Common myeloid progenitor, CD34-positive (primary cell): ENCODE results near the gene EEF1AKMT2.

Experiments
- CTCF ChIA-PET: fragments of 350-600 bp; sonication (Branson Sonifier 250); formaldehyde crosslinking; loops from one replicate; lab custom pipeline; 2021; ENCODE audit warnings: antibody characterized with exemption; lab: Charles Lee
- POLR2A ChIA-PET: fragments of 350-600 bp; sonication (Branson Sonifier 250); formaldehyde crosslinking; loops from one replicate; lab custom pipeline; 2021; ENCODE audit warnings: antibody characterized with exemption; lab: Charles Lee
- DNase-seq, 3 donors: peaks; one replicate each; pipeline versions ENCODE4 v3.0.0 to v3.0.0-alpha.2; 2013
- H3K27ac ChIP-seq, 2 experiments: 1 replicate in 1 of 2; 2 replicates in 1 of 2; pipeline ENCODE4 v1.7.0; 2013; ENCODE audit warnings: inconsistent platforms in 2 of 2, low read length in 2 of 2, mild to moderate bottlenecking in 2 of 2, low read depth in 1 of 2, moderate library complexity in 1 of 2; ENCODE audit not compliant: severe bottlenecking in 2 of 2, insufficient read depth in 1 of 2, poor library complexity in 1 of 2
- H3K27me3 ChIP-seq, 5 experiments: replicated peaks in 2 of 5; 1 replicate in 3 of 5; 2 replicates in 2 of 5; pipeline versions ENCODE4 v1.6.1 to v1.7.0; 2013; ENCODE audit warnings: low read length in 4 of 5, mild to moderate bottlenecking in 2 of 5, moderate library complexity in 2 of 5, inconsistent platforms in 1 of 5; ENCODE audit not compliant: insufficient read depth in 5 of 5, control insufficient read depth in 4 of 5
- H3K36me3 ChIP-seq, 4 experiments: 1 replicate in 2 of 4; 2 replicates in 2 of 4; pipeline versions ENCODE4 v1.6.1 to v1.7.0; 2013; ENCODE audit warnings: low read length in 3 of 4, control low read depth in 1 of 4, mild to moderate bottlenecking in 1 of 4; ENCODE audit not compliant: control insufficient read depth in 4 of 4, insufficient read depth in 4 of 4
- H3K4me1 ChIP-seq, 4 experiments: 1 replicate in 3 of 4; 2 replicates in 1 of 4; pipeline versions ENCODE4 v1.6.1 to v1.7.1; 2013; ENCODE audit warnings: low read length in 3 of 4, mild to moderate bottlenecking in 3 of 4, control low read depth in 1 of 4, inconsistent platforms in 1 of 4, moderate library complexity in 1 of 4; ENCODE audit not compliant: control insufficient read depth in 4 of 4, insufficient read depth in 4 of 4; ENCODE audit errors: control extremely low read depth in 1 of 4
- H3K4me3 ChIP-seq, 7 experiments: 1 replicate in 4 of 7; 2 replicates in 3 of 7; pipeline versions ENCODE4 v1.5.1 to v1.7.0; 2013; ENCODE audit warnings: mild to moderate bottlenecking in 7 of 7, low read length in 6 of 7, moderate library complexity in 6 of 7, inconsistent platforms in 2 of 7, low read depth in 2 of 7, control low read depth in 1 of 7; ENCODE audit not compliant: insufficient read depth in 4 of 7, control insufficient read depth in 1 of 7; ENCODE audit errors: extremely low read depth in 1 of 7
- H3K9me3 ChIP-seq, 5 experiments: 1 replicate in 4 of 5; 2 replicates in 1 of 5; pipeline versions ENCODE4 v1.6.1 to v1.7.1; 2013; ENCODE audit warnings: low read length in 4 of 5, mild to moderate bottlenecking in 2 of 5, inconsistent platforms in 1 of 5, low read depth in 1 of 5, moderate library complexity in 1 of 5; ENCODE audit not compliant: control insufficient read depth in 4 of 5, insufficient read depth in 2 of 5; ENCODE audit errors: control extremely low read depth in 1 of 5
- WGBS: methylation state at CpG from one replicate; pipeline ENCODE4 v1.1.5; 2013; ENCODE audit not compliant: insufficient coverage; 5-methylcytosine and 5-hydroxymethylcytosine counted together

The EEF1AKMT2 gene

GRCh38 chr10:124740369-124741280, 51.1 kb downstream of the EEF1AKMT2 start:
- Histone ChIP-seq H3K27ac (peak overlapping the region in 1 of 2 experiments; percentile 22), H3K4me1 (peaks cover 17 to 77% (median 45%) of the 10 kb centered on the region in 4 experiments), H3K36me3 (peaks cover 0 to 16% (median 0%) of the 10 kb centered on the region in 4 experiments), H3K9me3 (no peaks in the 10 kb centered on the region), H3K4me3 (peak overlapping the region in 5 of 7 experiments; percentile 3 to 64 (median 33)), H3K27me3 (no peaks in the 10 kb centered on the region)
- CTCF ChIA-PET = interaction anchor here (0.9 to 5.2 kb wide), 28 partner anchors 9 to 213 kb away, joined by 3 to 78 read pairs (median 7); partner anchors contain the start of gene EEF1AKMT2
- 34% methylated on average over 11 of the region's 18 CpGs for WGBS
- POLR2A ChIA-PET = interaction anchor here (1.0 to 1.9 kb wide), 3 partner anchors 19 to 211 kb away, joined by 6 to 9 read pairs (median 8); no protein-coding TSS in a partner anchor
- DNase-seq = peak in 2 of 3 donors; percentile 84 to 87

DNA sequence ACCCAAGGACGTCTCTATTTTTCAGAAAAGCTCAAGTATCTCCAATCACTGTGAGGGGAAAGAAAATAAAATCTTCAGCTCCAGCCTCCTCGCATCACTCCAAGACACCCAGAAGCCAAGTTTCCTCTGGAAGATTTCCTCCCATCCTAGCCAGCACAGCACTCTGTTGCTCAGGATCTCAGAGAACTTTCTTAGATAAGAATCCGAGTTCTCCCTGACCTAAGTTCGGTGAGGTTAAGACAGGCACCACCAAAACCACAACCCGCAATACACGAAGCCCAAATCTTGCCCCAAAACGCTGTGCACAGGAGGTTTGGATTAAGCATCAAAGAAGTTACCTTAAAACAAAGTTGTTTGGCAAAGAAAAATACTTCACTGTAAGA, 51.7 kb downstream of the EEF1AKMT2 start:
- Histone ChIP-seq H3K36me3 (peaks cover 0 to 16% (median 0%) of the 10 kb centered on the region in 4 experiments), H3K27me3 (no peaks in the 10 kb centered on the region), H3K4me3 (no peak overlapping the region), H3K4me1 (peaks cover 17 to 74% (median 42%) of the 10 kb centered on the region in 4 experiments), H3K9me3 (no peaks in the 10 kb centered on the region), H3K27ac (no peak overlapping the region)
- 94% methylated on average over 2 of the region's 7 CpGs for WGBS
- CTCF ChIA-PET = interaction anchor here (2.0 to 5.2 kb wide), 8 partner anchors 10 to 210 kb away, joined by 5 to 78 read pairs (median 32); no protein-coding TSS in a partner anchor
- POLR2A ChIA-PET = interaction anchor here (1.0 to 1.9 kb wide), 2 partner anchors 18 to 210 kb away, joined by 6 to 9 read pairs; no protein-coding TSS in a partner anchor
- DNase-seq = peak in 1 of 3 donors; percentile 31

DNA sequence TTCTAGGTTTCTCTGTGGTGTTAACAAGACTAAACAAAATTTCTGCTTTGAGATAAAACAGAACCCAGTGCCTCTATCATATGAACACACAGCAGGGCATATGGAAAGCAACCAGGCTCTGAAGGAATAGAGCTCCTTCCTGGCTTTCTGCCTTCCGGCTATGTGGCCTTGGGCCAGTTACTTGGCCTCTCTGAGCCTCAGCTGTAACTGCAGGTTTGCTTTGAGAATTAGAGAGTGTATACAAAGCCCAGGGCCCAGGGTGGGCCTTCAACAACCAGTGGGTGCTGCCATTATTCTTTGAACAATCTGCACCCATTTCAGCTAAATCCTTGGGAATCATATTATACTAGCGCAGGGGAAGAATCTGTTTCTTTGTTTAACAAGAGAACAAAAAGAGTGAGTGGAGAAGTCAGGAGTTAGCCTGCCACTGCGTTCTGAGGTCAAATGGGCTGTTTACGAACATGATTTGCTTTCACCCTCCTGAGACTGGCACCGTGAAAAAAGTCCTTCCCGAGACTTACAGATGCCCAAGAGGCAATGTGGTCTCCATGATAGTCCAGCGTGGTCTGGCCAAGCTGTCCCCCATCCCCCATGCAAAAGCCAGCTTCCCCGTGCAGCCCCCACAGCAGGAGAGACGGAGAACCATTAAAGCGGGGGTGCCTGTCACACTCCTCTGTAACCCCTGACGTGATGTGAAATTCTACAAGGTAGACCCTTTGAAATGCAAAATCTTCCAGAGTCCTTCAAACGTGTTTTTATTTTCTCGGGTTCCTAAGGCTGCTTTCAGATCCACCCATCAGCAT, 52.4 kb downstream of the EEF1AKMT2 start:
- Histone ChIP-seq H3K27me3 (no peaks in the 10 kb centered on the region), H3K4me3 (no peak overlapping the region), H3K4me1 (peaks cover 17 to 72% (median 41%) of the 10 kb centered on the region in 4 experiments), H3K27ac (no peak overlapping the region), H3K9me3 (no peaks in the 10 kb centered on the region), H3K36me3 (peaks cover 0 to 19% (median 0%) of the 10 kb centered on the region in 4 experiments)
- DNase-seq = no peak
- 93% methylated on average over 10 of the region's 13 CpGs for WGBS
- POLR2A ChIA-PET = no interaction called here
- CTCF ChIA-PET = interaction anchor here (0.6 to 5.2 kb wide), 8 partner anchors 10 to 210 kb away, joined by 3 to 78 read pairs (median 32); no protein-coding TSS in a partner anchor

DNA sequence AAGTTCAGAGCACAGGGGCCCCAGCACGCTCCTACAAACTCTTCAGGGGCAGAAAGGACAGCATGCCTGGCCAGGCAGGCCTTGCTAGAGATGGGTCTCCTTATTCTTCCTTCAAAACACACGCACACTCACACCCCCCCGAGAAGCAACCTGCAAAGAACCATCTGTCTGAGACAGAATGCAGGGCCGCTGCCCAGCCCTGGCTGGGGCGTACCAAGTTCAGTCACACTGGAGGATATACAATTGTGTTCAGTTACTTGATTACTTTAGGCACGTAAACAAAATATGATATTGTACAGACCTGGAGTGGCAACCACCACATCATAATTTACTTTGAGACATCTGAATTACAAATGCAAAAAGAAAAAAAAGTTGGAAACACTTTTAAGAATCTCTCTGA, 53.2 kb downstream of the EEF1AKMT2 start:
- H3K9me3 ChIP-seq = no peaks in the 10 kb centered on the region
- H3K27ac ChIP-seq = no peak overlapping the region
- peaks cover 17 to 77% (median 41%) of the 10 kb centered on the region in 4 experiments for H3K4me1 ChIP-seq
- ChIA-PET POLR2A (no interaction called here), CTCF (interaction anchor here (0.6 to 5.2 kb wide), 5 partner anchors 14 to 209 kb away, joined by 3 to 78 read pairs (median 6); no protein-coding TSS in a partner anchor)
- peaks cover 0 to 21% (median 0%) of the 10 kb centered on the region in 4 experiments for H3K36me3 ChIP-seq
- no peaks in the 10 kb centered on the region for H3K27me3 ChIP-seq
- H3K4me3 ChIP-seq = no peak overlapping the region
- 100% methylated on average over 3 of the region's 6 CpGs for WGBS
- no peak for DNase-seq

DNA sequence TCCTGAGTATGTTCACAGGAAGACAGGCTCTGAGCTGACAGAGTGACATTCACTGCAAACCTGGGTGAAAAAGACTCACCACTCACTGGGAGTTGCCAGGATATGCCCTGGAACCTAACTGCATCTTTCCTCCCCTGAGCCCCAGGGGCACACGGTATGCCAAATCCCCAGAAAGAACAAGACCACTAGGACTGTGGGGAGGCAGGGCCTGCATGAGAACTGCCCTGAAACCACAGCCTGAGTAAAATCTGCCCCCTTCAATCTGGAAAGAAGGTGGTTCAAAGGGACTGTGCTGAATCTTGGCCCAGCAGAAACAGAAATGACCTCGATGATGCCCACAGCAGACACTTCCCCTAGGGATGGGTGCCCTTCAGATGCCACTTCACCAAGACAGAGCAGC, 54.0 kb downstream of the EEF1AKMT2 start:
- ChIA-PET POLR2A (no interaction called here), CTCF (interaction anchor here (1.0 to 2.1 kb wide), 3 partner anchors 19 to 199 kb away, joined by 3 to 6 read pairs (median 6); no protein-coding TSS in a partner anchor)
- peaks cover 17 to 71% (median 35%) of the 10 kb centered on the region in 4 experiments for H3K4me1 ChIP-seq

DNA sequence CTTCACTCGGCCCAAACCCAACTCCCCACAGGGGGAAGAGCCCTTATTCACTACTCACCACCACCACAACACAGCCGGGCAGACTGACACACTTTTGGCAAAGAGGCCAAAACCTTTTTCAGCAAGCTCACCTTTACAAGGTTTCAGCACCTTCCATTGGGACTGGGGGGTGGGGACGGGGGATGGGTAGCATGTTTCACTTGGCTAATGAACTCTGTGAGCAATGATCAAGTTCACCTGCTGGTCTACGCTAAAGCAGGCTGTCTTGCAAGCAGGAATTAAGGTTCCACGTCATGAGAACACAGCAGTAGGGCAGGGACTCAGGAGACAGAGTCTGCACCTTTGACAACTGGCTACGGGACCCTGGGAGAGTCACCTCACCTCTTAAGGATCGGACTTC, 54.5 kb downstream of the EEF1AKMT2 start:
- Histone ChIP-seq H3K27me3 (no peaks in the 10 kb centered on the region), H3K9me3 (no peaks in the 10 kb centered on the region), H3K4me3 (no peak overlapping the region), H3K4me1 (peaks cover 15 to 66% (median 30%) of the 10 kb centered on the region in 4 experiments), H3K27ac (no peak overlapping the region), H3K36me3 (peaks cover 0 to 27% (median under 1%) of the 10 kb centered on the region in 4 experiments)
- ChIA-PET POLR2A (no interaction called here), CTCF (interaction anchor here (1.0 to 2.1 kb wide), 3 partner anchors 19 to 198 kb away, joined by 3 to 6 read pairs (median 6); no protein-coding TSS in a partner anchor)
- no peak for DNase-seq
- WGBS = 93% methylated on average over 4 of the region's 7 CpGs

More for the DNA sequence above, 54.0 kb downstream of the EEF1AKMT2 start:
- no peaks in the 10 kb centered on the region for H3K9me3 ChIP-seq
- H3K4me3 ChIP-seq = no peak overlapping the region
- H3K27ac ChIP-seq = no peak overlapping the region
- H3K36me3 ChIP-seq = peaks cover 0 to 24% (median 0%) of the 10 kb centered on the region in 4 experiments
- WGBS = 94% methylated on average over 2 of the region's 2 CpGs
- no peak for DNase-seq
- no peaks in the 10 kb centered on the region for H3K27me3 ChIP-seq
